HG03045 (cell line): ENCODE data around the gene SVOPL.

Experiments
- ATAC-seq: cut with Tn5 transposase; IDR thresholded peaks from one replicate; pipeline ENCODE4 v1.9.1; 2021; ENCODE audit warnings: mild to moderate bottlenecking, moderate library complexity; ENCODE audit not compliant: unreplicated experiment

SVOPL gene

DNA sequence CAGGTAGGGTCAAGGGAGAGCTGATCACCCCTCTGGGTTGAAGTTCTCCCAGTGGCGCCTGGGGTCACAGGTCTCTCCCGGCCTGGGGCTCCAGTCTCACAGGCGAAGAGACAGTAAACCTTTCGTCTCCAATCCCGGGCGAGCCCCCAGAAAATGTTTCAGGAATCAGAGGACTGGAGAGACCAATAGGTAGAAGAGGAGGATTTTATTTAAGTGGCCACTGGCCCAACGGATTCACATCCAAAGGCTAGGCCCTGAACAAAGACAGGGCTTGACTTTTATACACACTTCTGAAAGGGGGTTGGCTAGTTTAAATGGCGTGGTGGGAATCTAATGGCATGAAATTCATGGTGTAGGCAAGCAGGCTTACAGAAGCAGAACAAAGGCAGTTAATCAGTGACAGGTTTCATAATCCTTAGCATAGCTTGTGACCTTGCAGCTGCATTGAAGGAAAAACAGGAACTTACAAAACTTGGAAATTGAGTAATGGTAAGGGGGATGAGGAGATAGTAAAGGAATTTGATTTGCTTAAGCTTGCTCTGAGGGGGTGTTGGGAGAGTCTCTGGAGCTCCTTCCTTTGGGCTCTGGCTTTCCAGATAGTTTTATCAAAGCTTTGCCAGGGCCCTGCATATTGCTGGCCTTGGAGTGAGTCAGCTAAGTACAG, 135.6 kb downstream of the SVOPL start:
- ATAC-seq = no peak

DNA sequence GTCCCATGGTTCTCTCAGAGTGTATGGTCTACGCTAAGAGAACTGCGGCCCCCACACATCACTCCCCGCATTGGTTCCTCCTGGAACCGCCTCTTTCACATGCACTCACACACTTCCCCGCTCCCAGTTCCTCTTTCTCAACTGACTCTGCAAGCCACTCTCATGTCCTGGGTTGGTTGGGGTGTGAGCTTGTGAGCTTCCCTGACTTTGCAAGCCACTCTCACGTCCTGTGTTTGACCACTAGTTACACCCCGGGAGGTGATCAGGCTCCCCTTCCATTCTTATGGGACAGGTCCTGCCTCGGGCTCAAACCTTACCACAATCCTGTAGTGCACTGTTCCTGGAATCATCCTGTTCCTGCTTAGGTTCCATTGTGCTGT, 136.1 kb downstream of the SVOPL start:
- ATAC-seq = no peak

DNA sequence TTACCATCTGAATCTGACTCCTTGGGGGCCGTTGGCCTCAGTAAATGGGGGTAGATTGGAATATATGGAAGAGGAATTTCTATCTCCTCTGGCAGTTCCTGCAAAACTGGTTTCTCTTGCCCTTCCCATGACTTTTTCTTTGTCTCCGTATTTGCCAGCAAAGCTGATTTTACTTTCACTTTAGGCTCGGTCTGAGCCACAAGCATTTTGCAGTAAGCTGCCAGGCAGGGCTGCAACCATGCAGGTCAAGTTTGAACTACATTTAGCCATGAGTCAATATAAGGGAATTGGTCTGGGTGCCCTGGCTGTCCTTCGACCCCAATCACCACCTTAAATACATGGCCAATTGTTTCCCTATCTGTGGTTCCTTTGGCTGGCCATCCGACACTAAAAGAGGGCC, 136.8 kb downstream of the SVOPL start:
- ATAC-seq = no peak

DNA sequence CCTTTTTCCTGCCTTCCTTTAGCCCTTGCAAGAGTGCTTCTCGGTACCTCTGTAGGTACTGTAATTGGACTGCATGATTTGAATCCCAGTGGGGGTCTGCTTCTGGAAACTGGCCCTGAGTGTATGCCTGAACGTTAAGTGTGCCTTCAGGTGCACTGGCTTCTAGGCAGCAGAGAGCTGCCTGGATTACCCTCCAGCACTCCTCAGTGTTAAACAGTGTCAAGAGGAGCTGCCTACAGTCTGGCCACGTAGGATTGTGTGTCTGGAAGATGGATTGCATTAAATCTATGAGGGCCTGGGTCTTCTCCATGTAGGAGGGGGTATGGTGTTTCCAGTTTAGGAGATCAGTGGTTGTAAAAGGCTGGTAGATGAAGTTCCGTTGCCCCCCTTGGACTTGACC, 137.4 kb downstream of the SVOPL start:
- ATAC-seq = no peak

DNA sequence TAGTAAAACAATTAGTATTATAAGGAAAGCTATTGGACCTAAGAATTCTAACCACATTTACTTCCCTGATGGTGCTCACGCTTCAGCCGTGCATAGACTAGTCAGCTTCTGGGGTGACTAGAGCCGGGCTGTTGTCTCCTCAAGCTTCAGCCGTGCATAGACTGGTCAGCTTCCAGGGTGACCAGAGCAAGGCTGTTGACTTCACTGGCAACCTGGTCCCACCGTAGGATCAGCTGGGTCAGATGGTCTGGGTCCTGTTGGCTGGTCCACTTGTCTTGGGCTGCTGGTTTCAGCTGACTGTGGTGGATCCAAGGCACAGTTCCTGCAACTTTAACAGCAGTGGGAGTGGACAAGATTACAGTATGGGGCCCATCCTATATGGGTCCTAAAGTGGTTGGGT, 141.7 kb downstream of the SVOPL start:
- ATAC-seq = no peak

DNA sequence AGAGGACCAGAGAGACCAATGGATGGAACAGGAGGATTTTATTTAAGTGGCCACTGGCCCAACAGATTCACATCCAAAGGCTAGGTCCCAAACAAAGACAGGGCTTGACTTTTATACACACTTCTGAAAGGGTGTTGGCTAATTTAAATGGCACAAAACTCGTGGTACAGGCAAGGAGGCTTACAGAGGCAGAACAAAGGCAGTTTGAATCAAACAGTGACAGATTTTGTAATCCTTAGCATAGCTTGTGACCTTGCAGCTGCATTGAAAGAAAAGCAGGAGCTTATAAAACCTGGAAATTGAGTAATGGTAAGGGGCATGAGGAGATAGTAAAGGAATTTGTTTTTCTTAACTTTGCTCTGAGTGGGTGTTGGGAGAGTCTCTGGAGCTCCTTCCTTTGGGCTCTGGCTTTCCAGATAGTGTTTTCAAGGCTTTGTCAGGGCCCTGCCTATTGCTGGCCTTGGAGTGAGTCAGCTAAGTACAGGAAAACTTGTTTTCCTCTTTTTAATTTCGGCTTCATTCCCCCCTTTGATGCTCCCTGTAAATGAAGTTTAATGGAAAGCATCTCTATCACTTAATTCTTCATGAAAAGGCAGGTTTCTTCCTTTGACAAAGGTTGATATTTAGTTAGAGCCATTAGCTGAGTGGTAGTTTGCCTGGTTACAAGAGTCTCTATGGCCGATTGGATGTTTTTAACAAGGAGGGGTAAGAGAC, 144.2 kb downstream of the SVOPL start:
- ATAC-seq = no peak

DNA sequence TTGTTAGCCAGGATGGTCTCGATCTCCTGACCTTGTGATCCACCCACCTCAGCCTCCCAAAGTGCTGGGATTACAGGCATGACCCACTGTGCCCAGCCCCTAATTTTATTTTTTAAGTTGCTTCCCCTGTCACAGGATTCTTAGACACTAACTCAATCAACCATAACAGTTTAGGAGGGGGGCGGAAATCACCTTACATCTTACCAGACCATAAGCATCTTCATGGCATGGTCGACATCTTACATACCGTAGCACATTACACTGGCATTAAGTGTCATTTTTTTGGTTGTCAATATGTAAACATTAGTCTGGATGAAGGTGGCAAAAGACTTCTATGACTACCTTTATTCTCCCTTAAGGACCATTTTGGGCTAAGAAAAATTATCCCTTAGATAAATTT, 145.5 kb downstream of the SVOPL start:
- no peak for ATAC-seq

DNA sequence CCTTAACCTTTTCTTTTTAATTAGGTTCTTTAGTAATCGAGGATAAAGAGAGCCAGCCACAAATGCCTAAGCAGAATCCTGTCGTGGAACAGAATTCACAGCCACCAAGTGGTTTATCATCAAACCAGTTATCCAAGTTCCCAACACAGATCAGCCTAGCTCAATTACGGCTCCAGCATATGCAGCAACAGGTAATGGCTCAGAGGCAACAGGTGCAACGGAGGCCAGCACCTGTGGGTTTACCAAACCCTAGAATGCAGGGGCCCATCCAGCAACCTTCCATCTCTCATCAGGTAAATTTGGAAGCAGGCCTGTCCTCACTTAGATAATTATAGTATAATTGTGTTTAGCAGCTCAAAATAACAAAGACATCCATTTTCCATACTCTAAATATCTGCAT, 146.5 kb downstream of the SVOPL start:
- ATAC-seq = no peak

DNA sequence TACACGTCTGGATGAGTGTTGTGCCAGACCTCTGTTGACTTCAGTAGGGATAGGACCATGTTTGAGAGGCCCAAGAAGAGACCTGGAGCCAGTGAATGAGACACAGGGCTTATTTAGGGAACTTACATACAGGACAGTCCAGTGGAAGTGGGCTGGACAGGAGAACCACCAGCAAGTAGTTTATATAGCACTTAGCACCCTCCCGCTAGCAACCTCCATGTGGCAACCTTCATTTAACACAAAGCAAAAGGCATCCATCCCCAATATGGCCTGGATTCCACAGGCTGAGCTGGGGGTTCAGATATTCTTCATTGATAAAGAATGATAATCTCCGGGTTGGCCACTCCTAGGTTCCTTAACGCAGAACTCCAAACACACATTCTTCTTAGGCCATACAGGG, 147.4 kb downstream of the SVOPL start:
- ATAC-seq = no peak

DNA sequence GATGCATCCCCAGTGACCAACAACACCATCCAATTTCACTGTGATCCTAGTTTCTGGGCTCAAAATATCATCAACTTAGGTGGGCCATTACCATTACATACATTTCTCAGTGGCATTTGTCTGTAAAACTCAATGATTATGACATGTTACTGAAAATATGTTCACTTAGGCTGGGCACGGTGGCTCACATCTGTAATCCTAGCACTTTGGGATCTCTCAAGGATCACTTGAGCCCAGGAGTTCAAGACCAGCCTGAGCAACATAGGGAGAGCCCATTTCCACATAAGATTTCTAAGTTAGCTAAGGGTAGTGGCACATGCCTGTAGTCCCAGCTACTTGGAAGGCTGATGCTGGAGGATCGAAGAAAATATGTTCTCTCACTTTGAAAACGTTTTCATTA, 150.1 kb downstream of the SVOPL start:
- ATAC-seq = no peak

DNA sequence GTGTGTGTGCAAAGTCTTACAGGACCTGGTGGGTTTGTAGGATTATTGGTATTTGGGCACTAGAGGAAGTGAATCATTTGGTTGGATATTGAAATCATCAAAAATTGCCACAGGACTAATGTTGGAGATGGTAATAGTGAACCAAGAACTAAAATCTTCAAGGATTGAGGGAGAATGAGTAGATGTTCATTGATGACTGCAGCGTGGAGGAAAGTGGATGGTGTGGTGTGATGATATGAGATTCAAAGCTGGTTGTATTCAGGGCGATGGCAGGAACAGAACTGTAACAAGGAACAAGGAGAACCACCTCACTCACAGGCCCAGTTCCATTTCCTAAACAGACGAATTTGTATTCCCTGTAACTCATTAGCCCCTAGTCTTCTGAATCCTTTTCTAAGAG, 150.8 kb downstream of the SVOPL start:
- no peak for ATAC-seq

DNA sequence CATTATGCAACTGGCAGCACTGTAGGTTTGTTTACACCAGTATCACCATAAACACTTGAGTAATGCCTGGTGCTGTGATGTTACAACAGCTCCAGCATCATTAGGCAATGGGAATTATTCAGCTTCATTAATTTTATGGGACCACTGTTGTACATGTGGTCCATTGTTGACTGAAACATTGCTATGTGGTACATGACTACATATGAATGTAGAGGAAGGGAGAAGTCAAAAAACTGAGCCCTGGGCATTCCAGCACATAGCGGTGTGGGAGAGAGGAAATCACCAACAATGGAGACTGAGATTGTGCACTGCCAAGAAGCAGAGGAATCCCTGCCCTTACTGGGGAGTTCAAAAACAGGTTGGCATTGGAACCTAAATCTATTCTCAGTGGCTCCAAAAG, 152.1 kb downstream of the SVOPL start:
- ATAC-seq = no peak

DNA sequence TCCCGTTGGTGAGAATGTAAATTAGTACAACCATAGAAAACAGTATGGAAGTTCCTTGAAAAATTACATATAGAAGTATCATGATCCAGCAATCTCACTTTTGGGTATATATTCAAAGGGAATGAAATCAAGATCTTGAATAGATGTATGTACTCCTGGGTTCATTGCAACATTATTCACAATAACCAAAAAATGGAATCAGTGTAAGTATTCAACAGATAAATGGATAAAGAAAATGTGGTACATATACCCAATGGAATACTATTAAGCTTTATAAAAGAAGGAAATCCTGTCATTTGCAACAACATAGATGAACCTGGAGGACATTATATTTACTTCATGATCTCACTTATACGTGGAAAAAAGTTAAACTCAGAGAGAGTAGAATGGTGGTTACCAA, 154.3 kb downstream of the SVOPL start:
- no peak for ATAC-seq

DNA sequence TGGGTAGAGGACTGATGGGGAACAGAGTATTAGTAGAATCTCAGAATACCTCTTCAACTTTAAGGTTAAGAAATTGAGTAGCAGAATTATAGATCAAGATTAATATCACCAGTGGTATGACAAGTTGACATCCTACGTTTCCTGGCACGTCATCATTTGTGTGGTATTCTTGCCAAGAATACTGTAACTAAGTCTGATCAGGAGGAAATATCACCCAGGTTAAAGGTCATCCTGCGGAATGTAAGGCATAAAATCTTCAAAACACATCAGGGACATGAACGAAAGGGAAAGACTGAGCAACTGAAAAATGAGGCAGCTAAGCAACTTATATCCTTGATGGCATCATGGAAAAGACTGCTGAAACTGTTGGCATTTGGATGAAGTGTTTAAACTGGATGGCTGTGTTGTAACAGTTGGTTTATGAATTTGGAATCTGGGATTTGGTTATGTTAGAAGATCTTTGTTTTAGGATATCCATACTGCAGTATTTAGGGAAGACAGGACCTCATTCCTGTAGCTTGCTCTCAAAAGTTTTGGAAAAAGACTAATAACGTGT, 155.0 kb downstream of the SVOPL start:
- no peak for ATAC-seq

DNA sequence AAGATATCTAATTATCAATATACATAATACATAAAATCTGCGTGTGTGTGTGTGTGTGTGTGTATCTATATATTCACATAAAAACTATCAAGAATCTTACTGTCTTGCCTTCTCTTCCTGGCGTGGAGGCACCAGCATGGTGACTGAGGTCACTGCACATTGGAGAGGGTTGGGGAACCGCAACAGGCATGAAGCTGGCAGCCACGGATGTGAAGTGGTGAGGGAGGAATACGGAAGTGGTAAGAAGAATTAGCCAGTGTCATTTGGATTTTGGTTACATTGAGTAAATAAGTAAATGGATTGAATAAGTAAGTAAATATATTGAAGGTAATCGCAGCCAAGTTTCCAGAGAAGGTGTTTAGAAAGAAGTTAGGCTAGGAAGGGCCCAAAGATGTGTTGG, 156.0 kb downstream of the SVOPL start:
- ATAC-seq = no peak
